Activated naive CD4-positive, alpha-beta T cell (primary cell): ENCODE data around the gene MTA1.

ENCODE experiments used
- DNase-seq, 4 experiments: peaks; one replicate each; lab custom pipeline; 2025; lab: John Stamatoyannopoulos, UW

Gene MTA1

GRCh38 chr14:105424861-105425260, 5.2 kb downstream of the MTA1 start:
- no peak for DNase-seq

DNA sequence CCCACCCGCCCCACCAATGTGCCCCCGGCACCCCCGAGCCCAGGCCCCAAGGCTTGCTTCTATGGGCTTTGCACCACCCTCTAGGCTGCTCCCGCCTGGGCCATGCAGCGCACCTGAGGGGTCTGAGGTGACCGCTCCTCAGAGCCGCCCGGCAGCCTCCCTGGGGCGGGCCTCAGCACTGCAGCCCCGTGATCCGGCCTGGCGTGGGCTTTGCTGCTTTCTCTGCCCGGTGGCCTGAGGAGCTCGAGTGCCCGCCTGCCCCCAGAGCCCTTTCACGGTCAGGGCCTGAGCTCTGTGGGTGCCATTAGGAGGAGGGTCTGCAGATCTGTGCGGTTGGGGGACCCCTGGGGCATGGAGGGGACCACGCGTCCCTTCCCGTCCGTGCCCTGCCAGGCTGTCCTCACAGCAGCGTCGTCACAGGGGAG, 6.2 kb downstream of the MTA1 start:
- no peak for DNase-seq

GRCh38 chr14:105426416-105427130, 6.9 kb downstream of the MTA1 start:
- DNase-seq, result no peak

DNA sequence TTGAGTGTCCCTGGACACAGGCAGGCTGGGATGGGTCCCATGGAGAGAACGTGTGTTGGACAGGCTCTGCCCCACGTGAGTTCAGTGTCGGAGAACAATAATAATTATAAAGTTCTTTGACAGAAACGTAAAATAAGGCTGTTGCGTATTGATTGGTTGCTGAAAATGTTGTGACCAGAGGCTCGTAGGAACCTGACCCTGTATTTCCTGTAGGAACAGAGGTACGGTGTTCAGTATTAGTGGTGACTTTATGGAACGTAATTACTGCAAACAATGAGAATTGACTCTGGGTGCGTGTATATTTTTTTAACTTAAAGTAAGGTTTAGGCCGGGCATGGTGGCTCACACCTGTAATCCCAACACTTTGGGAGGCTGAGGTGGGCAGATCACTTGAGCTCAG, 7.8 kb downstream of the MTA1 start:
- no peak for DNase-seq

GRCh38 chr14:105427936-105428485, 8.4 kb downstream of the MTA1 start:
- DNase-seq, result no peak

- no peak for DNase-seq
Observed at GRCh38 chr14:105430042-105430441, 10.4 kb downstream of the MTA1 start.

DNA sequence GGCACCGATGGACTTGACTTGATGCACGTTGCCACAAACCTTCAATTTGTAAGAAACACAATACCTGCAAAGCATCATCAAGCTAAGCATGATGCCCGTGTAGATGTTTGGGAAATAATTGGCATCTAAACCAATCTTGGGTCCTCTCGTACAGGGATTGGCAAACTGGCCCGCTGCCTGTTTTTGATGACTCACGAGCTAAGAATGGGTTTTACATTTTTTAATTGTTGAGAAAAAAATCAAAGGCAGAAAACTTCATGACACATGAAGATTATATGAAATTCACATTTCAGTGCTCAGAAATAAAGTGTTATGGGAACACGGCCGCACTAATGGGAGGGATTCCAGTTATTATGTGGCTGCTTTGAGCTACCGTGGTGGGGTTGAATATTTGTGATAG, 10.9 kb downstream of the MTA1 start:
- no peak for DNase-seq

DNA sequence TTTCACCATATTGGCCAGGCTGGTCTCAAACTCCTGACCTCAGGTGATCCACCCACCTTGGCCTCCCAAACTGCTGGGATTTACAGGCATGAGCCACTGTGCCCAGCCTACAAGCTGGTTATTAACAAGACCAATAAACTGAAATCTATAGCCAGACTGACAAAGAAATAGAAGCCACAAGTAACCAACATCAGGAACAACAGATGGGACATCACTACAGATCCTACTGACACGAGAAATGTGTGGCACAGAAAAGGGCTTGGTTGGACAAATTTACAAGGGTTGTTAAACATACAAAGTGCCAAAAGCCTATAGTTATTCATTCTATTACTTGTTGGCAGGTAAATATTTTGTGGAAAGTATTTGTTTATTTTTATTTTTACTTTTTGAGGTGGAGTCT, 11.6 kb downstream of the MTA1 start:
- no peak for DNase-seq

DNA sequence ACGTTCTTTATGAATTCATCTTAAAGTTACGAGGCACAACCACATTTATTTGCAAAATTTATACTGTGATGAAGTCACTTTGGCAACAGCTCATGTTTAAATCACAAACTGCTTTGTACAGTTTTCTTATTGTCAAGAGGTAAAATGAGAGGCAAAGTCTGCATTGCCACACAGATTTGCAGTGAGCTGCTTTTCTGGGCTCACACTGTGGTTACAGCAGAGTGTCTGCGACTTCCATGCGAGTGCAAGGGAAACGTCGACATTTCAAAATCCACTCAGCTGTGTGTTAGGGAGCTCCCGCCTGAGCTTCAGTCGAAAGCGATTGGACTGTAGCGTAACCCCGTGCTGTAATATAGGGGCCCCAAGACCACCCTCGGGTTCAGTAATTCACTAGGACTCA, 13.0 kb downstream of the MTA1 start:
- DNase-seq, result no peak

DNA sequence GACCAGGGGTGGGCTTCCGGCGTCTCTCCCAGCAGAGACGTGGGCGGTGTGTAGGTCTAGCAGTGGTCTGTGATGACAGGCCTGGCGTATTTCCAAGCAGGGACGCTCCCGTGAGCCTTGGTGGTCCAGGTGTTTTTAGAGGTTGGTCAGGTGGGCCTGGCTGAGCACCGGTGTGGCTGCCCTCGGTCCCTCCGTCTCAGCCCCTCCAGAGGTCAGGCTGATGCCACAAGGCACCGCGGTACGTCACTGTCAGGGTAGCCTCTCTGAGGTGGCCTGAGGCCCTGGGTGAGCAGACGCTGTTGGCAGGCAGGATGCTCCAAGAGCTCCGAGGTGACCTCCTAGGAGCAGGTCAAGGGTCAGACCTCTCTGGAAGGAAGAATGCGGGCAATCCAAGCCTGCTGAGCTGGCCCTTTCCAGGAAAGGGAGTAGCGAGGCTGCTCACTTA, 13.6 kb downstream of the MTA1 start:
- DNase-seq, result no peak

- DNase-seq, result no peak
Observed at GRCh38 chr14:105436402-105436801, 16.8 kb downstream of the MTA1 start.

DNA sequence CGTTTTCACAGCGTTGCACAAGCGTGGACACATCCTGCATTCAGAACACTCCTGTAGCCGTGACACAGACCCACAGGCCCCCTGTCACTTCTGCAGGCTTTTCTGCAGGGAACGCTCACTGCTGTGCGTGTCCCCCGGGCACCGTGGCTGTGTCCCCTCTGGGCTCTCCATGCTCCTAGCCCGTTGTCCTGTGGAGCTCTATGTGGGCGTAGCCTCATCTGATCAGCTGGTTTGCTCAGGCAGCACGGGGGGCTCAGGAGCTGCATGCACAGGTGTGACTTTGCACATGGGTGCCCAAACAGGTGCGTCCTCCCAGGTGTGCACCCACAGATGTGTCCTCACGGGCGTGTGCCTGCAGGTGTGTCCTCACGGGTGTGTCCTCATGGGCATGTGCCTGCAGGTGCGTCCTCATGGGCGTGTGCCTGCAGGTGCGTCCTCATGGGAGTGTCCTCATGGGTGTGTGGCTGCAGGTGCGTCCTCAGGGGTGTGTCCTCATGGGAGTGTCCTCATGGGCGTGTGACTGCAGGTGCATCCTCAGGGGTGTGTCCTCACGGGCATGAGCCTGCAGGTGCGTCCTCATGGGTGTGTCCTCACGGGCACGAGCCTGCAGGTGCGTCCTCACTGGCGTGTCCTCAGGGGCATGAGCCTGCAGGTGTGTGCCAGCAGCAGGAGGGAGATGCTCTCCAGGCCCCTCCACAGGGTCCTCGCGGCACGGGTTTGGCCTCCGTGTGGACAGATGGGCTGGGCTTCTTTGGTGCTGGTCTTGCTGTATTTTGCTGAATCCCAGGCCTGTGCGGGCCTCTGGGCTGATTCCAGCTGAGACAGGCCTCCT, 17.5 kb downstream of the MTA1 start:
- no peak for DNase-seq

GRCh38 chr14:105437723-105438500, 18.3 kb downstream of the MTA1 start:
- no peak for DNase-seq

GRCh38 chr14:105439179-105439578, 19.6 kb downstream of the MTA1 start:
- no peak for DNase-seq

GRCh38 chr14:105439710-105440553, 20.3 kb downstream of the MTA1 start:
- DNase-seq, result no peak

DNA sequence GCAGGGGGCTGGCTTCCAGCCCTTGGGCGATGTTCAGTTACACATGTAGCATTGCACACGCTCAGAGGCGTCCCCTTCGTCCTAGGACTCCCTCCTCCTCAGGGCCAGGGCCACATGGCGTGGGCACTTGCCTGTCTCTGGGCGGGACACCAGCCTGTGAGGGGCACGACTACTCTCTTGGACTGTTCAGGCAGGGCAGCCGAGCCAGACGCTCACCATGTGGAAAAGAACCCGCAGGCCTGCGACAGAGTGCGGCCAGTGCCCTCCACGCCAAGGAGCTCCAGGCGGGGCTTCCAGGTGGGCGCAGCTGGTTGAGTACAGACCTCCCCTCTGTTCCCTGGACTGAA, 20.9 kb downstream of the MTA1 start:
- no peak for DNase-seq

DNA sequence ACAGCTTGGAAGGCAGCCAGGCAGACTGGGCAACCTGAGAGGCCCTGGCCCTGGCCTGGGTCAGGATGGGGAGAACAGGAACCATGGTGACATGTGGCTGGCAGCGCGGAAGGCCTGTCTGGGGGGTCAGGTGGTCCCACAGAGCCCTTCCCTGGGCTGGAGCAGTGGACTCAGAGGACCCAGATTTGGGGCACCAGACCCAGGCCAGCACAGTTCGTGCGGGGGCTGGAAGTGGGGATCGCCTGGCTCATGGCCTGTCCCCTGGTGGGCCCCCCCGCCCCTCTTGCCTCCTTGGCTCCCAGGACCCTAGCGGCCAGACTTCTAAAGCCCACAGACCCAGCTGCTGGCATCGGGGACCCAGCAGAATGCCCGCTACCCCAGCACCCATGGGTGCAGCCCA, 21.4 kb downstream of the MTA1 start:
- no peak for DNase-seq

DNA sequence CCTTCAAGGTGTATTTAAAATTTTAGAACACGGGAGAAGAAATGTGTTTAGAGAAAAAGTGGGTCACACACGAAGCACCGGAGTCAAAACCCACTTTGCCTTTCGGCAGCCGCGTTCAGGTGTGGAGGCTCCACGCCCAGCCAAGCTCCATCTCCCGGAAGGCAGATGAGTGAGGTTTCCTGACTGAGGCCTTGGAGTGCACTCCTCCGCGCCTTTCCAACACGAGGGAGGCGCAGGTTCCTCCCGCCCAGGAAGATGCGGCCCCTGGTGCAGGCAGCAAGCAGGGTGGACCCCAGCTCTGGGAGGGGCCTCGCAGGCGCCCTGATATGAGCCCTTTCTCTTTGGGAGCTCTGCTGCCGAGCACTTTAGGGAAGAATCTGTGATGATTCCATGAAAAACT, 22.5 kb downstream of the MTA1 start:
- no peak for DNase-seq

GRCh38 chr14:105442834-105443233, 23.2 kb downstream of the MTA1 start:
- no peak for DNase-seq

GRCh38 chr14:105444859-105445258, 25.2 kb downstream of the MTA1 start:
- no peak for DNase-seq

DNA sequence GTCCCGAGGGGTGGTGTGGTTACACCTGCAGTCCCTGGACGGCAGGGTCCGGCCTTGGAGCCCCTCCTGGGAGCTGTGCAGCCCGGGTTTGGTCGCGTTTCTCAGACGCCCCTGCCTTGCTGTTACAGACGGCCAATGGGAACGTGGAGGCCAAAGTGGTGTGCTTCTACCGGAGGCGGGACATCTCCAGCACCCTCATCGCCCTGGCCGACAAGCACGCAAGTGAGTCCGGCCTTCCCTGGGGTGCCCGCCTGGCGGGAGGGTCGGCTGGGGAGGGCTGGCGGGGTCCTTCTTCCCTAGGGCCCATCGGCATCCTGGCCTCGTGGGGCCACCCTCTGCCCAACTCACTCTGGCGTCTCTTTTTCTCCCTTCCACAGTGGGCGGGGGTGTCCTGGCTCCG, 25.7 kb downstream of the MTA1 start:
- no peak for DNase-seq
